A673 (cell line): ENCODE results near the gene SMARCC1.

ENCODE experiments used
- CTCF ChIP-seq: fragments of 300-800, 200-600 bp; sonication (generic); conservative IDR thresholded peaks from 2 replicates; pipeline ENCODE4 v1.5.1; 2017; ENCODE audit warnings: low read depth, mild to moderate bottlenecking, antibody characterized with exemption, low read length, moderate library complexity, mixed read lengths
- EZH2 ChIP-seq: fragments of 200-600 bp; sonication (generic); IDR thresholded peaks from 2 replicates; pipeline ENCODE4 v1.6.1; 2017; ENCODE audit warnings: borderline replicate concordance, low read depth, mild to moderate bottlenecking, mixed read lengths, antibody characterized with exemption, low read length; ENCODE audit not compliant: poor library complexity, severe bottlenecking

GRCh38 chr3:47758261-47759025, 23.2 kb downstream of the SMARCC1 start:
- no peak for TF ChIP-seq CTCF
- TF ChIP-seq EZH2 = no peak
